NOMO-1 treated with DMSO at 0.1 percent for 48 hours (cell line): ENCODE data around the gene KCNK13.
A peak's percentile ranks its signal among the peaks of the same experiment; 100 is the strongest.

ENCODE experiments used
- DNase-seq: peaks from one replicate; lab custom pipeline; 2025; ENCODE audit not compliant: unreplicated experiment; lab: John Stamatoyannopoulos, UW

KCNK13 gene

GRCh38 chr14:90126260-90126659, 64.5 kb downstream of the KCNK13 start:
- no peak for DNase-seq

GRCh38 chr14:90132821-90133570, 71.2 kb downstream of the KCNK13 start:
- peak; percentile 81 for DNase-seq

GRCh38 chr14:90136904-90137303, 75.1 kb downstream of the KCNK13 start:
- DNase-seq: no peak

- DNase-seq: no peak
Observed at GRCh38 chr14:90137807-90138206, 76.0 kb downstream of the KCNK13 start.

- no peak for DNase-seq
Observed at GRCh38 chr14:90139199-90139598, 77.4 kb downstream of the KCNK13 start.

- peak; percentile 23 for DNase-seq
Observed at GRCh38 chr14:90140298-90140955, 78.6 kb downstream of the KCNK13 start.

- DNase-seq: peak; percentile 23
Observed at GRCh38 chr14:90140956-90141316, 79.1 kb downstream of the KCNK13 start.

- DNase-seq: no peak
Observed at GRCh38 chr14:90153429-90153828, 91.6 kb downstream of the KCNK13 start.

GRCh38 chr14:90154110-90154509, 92.3 kb downstream of the KCNK13 start:
- no peak for DNase-seq

GRCh38 chr14:90159146-90159545, 97.4 kb downstream of the KCNK13 start:
- no peak for DNase-seq

- DNase-seq: no peak
Observed at GRCh38 chr14:90159688-90160087, 97.9 kb downstream of the KCNK13 start.

GRCh38 chr14:90161129-90161528, 99.3 kb downstream of the KCNK13 start:
- DNase-seq: no peak

- DNase-seq: no peak
Observed at GRCh38 chr14:90168425-90169105, 106.8 kb downstream of the KCNK13 start.

GRCh38 chr14:90175631-90176030, 113.8 kb downstream of the KCNK13 start:
- no peak for DNase-seq

- no peak for DNase-seq
Observed at GRCh38 chr14:90177539-90178189, 115.9 kb downstream of the KCNK13 start.

GRCh38 chr14:90179357-90179756, 117.6 kb downstream of the KCNK13 start:
- no peak for DNase-seq

GRCh38 chr14:90179809-90180779, 118.3 kb downstream of the KCNK13 start:
- no peak for DNase-seq

GRCh38 chr14:90184094-90184493, 122.3 kb downstream of the KCNK13 start:
- no peak for DNase-seq

GRCh38 chr14:90184571-90185266, 122.9 kb downstream of the KCNK13 start:
- DNase-seq: no peak

- DNase-seq: no peak
Observed at GRCh38 chr14:90188588-90188987, 126.8 kb downstream of the KCNK13 start.
